Measurements from ENCODE around the gene AP2M1. TPM values are rescaled to one million over a fixed set of nuclear protein-coding genes. Genes with fewer than 3 reads are reported as not detected.

AP2M1 gene
- total and polyA plus RNA-seq, 2 of the 13 experiments (the other 11 are each of a cell fraction or from before 2014, with no cell fraction given) = 126 to 146 TPM

GRCh38 chr3:184186184-184186901 is 11.7 kb downstream of the AP2M1 start, which contains the start of gene ABCF3 (continued):
- TF ChIP-seq ZXDC (CRISPR knock-in tag; IDR thresholded peaks at IDR 0.05) (no peak), ZNF136 (CRISPR knock-in tag; IDR thresholded peaks at IDR 0.05; ENCODE audit: low read depth) (no peak), KAT7 (CRISPR knock-in tag; IDR thresholded peaks at IDR 0.05; ENCODE audit: borderline replicate concordance) (peak; percentile 70; the same call in 1 of the 2 replicates), ZNF329 (CRISPR knock-in tag; IDR thresholded peaks at IDR 0.05; ENCODE audit: low read depth) (0 out of 2 replicates have a peak, but pooled peaks have one; percentile 58), NRL (CRISPR knock-in tag; IDR thresholded peaks at IDR 0.05; ENCODE audit: borderline replicate concordance) (0 out of 2 replicates have a peak, but pooled peaks have one; percentile 59), TP53 (CRISPR knock-in tag; conservative IDR thresholded peaks at IDR 0.05) (no peak), CBX5 (CRISPR knock-in tag; IDR thresholded peaks at IDR 0.05; ENCODE audit: borderline replicate concordance) (no peak), ZNF350 (CRISPR knock-in tag; IDR thresholded peaks at IDR 0.05; ENCODE audit: borderline replicate concordance, low read depth) (no peak), CC2D1A (CRISPR knock-in tag; IDR thresholded peaks at IDR 0.05) (0 out of 2 replicates have a peak, but pooled peaks have one; percentile 43), ZNF841 (CRISPR knock-in tag; IDR thresholded peaks at IDR 0.05; ENCODE audit: borderline replicate concordance) (no peak), REL (CRISPR knock-in tag; conservative IDR thresholded peaks at IDR 0.05) (no peak), NFE2 (CRISPR knock-in tag; IDR thresholded peaks at IDR 0.05) (no peak), HNF4G (IDR thresholded peaks at IDR 0.05; ENCODE audit: borderline replicate concordance, low read depth, low read length) (no peak), HNF4G (CRISPR knock-in tag; IDR thresholded peaks at IDR 0.05; ENCODE audit: borderline replicate concordance, low read depth) (no peak), ZBTB20 (CRISPR knock-in tag; IDR thresholded peaks at IDR 0.05; ENCODE audit: borderline replicate concordance, low read depth) (no peak), ZFY (CRISPR knock-in tag; IDR thresholded peaks at IDR 0.05) (peak; percentile 78)
- TF ChIP-seq, protein P1, sequence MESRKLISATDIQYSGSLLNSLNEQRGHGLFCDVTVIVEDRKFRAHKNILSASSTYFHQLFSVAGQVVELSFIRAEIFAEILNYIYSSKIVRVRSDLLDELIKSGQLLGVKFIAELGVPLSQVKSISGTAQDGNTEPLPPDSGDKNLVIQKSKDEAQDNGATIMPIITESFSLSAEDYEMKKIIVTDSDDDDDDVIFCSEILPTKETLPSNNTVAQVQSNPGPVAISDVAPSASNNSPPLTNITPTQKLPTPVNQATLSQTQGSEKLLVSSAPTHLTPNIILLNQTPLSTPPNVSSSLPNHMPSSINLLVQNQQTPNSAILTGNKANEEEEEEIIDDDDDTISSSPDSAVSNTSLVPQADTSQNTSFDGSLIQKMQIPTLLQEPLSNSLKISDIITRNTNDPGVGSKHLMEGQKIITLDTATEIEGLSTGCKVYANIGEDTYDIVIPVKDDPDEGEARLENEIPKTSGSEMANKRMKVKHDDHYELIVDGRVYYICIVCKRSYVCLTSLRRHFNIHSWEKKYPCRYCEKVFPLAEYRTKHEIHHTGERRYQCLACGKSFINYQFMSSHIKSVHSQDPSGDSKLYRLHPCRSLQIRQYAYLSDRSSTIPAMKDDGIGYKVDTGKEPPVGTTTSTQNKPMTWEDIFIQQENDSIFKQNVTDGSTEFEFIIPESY (CRISPR knock-in tag; IDR thresholded peaks at IDR 0.05) = no peak
- TF ChIP-seq, protein P2, sequence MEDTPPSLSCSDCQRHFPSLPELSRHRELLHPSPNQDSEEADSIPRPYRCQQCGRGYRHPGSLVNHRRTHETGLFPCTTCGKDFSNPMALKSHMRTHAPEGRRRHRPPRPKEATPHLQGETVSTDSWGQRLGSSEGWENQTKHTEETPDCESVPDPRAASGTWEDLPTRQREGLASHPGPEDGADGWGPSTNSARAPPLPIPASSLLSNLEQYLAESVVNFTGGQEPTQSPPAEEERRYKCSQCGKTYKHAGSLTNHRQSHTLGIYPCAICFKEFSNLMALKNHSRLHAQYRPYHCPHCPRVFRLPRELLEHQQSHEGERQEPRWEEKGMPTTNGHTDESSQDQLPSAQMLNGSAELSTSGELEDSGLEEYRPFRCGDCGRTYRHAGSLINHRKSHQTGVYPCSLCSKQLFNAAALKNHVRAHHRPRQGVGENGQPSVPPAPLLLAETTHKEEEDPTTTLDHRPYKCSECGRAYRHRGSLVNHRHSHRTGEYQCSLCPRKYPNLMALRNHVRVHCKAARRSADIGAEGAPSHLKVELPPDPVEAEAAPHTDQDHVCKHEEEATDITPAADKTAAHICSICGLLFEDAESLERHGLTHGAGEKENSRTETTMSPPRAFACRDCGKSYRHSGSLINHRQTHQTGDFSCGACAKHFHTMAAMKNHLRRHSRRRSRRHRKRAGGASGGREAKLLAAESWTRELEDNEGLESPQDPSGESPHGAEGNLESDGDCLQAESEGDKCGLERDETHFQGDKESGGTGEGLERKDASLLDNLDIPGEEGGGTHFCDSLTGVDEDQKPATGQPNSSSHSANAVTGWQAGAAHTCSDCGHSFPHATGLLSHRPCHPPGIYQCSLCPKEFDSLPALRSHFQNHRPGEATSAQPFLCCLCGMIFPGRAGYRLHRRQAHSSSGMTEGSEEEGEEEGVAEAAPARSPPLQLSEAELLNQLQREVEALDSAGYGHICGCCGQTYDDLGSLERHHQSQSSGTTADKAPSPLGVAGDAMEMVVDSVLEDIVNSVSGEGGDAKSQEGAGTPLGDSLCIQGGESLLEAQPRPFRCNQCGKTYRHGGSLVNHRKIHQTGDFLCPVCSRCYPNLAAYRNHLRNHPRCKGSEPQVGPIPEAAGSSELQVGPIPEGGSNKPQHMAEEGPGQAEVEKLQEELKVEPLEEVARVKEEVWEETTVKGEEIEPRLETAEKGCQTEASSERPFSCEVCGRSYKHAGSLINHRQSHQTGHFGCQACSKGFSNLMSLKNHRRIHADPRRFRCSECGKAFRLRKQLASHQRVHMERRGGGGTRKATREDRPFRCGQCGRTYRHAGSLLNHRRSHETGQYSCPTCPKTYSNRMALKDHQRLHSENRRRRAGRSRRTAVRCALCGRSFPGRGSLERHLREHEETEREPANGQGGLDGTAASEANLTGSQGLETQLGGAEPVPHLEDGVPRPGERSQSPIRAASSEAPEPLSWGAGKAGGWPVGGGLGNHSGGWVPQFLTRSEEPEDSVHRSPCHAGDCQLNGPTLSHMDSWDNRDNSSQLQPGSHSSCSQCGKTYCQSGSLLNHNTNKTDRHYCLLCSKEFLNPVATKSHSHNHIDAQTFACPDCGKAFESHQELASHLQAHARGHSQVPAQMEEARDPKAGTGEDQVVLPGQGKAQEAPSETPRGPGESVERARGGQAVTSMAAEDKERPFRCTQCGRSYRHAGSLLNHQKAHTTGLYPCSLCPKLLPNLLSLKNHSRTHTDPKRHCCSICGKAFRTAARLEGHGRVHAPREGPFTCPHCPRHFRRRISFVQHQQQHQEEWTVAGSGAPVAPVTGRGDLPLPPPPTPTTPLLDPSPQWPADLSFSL (CRISPR knock-in tag; IDR thresholded peaks at IDR 0.05) = no peak
